HepG2 (cell line): ENCODE measurements around the gene MCMBP. TPM values are rescaled to one million over a fixed set of nuclear protein-coding genes. Genes with fewer than 3 reads are reported as not detected.

ENCODE experiments used
- ATAC-seq: fragments of 200-7000 bp; cut with Tn5 transposase; 3 replicates; pipeline ENCODE4 v1.9.1; 2020; ENCODE audit warnings: mild to moderate bottlenecking, moderate library complexity
- BruUV-seq: library from RNA; stranded (reverse); fragments of 400-500 nt; replicated peaks from 2 replicates; lab custom pipeline; 2021; lab: Mats Ljungman, UMichigan
- CTCF ChIA-PET: fragments of 300-600 bp; formaldehyde crosslinking; extraction: SDS; loops from one replicate; lab custom pipeline; 2021; ENCODE audit warnings: low total read pairs, inconsistent platforms, low intra/inter-chr PET ratio; lab: Yijun Ruan, JAX
- POLR2A ChIA-PET: fragments of 350-600 bp; sonication (Branson Sonifier 250); formaldehyde crosslinking; loops from one replicate; lab custom pipeline; 2020; ENCODE audit warnings: antibody characterized with exemption, inconsistent platforms; lab: Yijun Ruan, JAX
- DNase-seq: peaks from one replicate; pipeline ENCODE4 v3.0.0-alpha.2; 2015; ENCODE audit warnings: low spot score
- FAIRE-seq: peaks from 3 replicates; lab custom pipeline; 2011; peaks lifted over from hg19 to GRCh38; lab: Jason Lieb, UNC
- H2AFZ ChIP-seq: one replicate; pipeline ENCODE4 v1.6.1; 2011; ENCODE audit warnings: low read length, inconsistent platforms
- H3K27ac ChIP-seq: fragments of 300-600 bp; 3 replicates; pipeline ENCODE4 v1.8.0; 2011; ENCODE audit warnings: mixed run types, mild to moderate bottlenecking, mixed read lengths, low read length, inconsistent platforms; ENCODE audit not compliant: insufficient read depth; ENCODE audit errors: extremely low read length
- H3K27me3 ChIP-seq, 2 experiments: fragments of 200-600 bp in 1 of 2; 2 replicates in 1 of 2; 3 replicates in 1 of 2; pipeline versions ENCODE4 v1.6.0 to v1.8.0; 2011; ENCODE audit warnings: low read length in 2 of 2, mild to moderate bottlenecking in 2 of 2, moderate library complexity in 2 of 2, inconsistent platforms in 1 of 2; ENCODE audit not compliant: insufficient read depth in 2 of 2, control insufficient read depth in 1 of 2
- H3K36me3 ChIP-seq, 2 experiments: fragments of 200-600 bp in 1 of 2; replicated peaks in 1 of 2; 2 replicates in 1 of 2; 3 replicates in 1 of 2; pipeline versions ENCODE4 v1.5.1 to v1.8.0; 2011; ENCODE audit warnings: low read length in 2 of 2, inconsistent platforms in 1 of 2; ENCODE audit not compliant: insufficient read depth in 2 of 2, control insufficient read depth in 1 of 2
- H3K4me1 ChIP-seq: 2 replicates; pipeline ENCODE4 v1.5.1; 2012; ENCODE audit warnings: low read length, inconsistent platforms; ENCODE audit not compliant: insufficient read depth
- H3K4me2 ChIP-seq: 2 replicates; pipeline ENCODE4 v1.6.0; 2011; ENCODE audit warnings: low read depth, low read length, inconsistent platforms
- H3K4me3 ChIP-seq, 3 experiments: fragments of 200-600 bp in 1 of 3; sonication (generic), shearing (Covaris generic) in 1 of 3; replicated peaks in 1 of 3; 2 replicates each; pipeline ENCODE4 v1.5.1; 2011 to 2016; ENCODE audit warnings: low read length in 3 of 3, inconsistent platforms in 2 of 3, low read depth in 2 of 3, mild to moderate bottlenecking in 2 of 3, control low read depth in 1 of 3, mixed read lengths in 1 of 3; ENCODE audit not compliant: insufficient read depth in 1 of 3
- H3K79me2 ChIP-seq: one replicate; pipeline ENCODE4 v1.6.1; 2011; ENCODE audit warnings: low read length, inconsistent platforms; ENCODE audit not compliant: insufficient read depth
- H3K9ac ChIP-seq: 2 replicates; pipeline ENCODE4 v1.6.0; 2011; ENCODE audit warnings: mild to moderate bottlenecking, low read depth, low read length, inconsistent platforms; ENCODE audit not compliant: insufficient read depth
- H3K9me3 ChIP-seq: 2 replicates; pipeline ENCODE4 v1.5.1; 2012; ENCODE audit warnings: mild to moderate bottlenecking, low read length
- H4K20me1 ChIP-seq: 2 replicates; pipeline ENCODE4 v1.6.0; 2011; ENCODE audit warnings: inconsistent platforms, mild to moderate bottlenecking, low read length, moderate library complexity; ENCODE audit not compliant: insufficient read depth
- AGO2 ChIP-seq: fragments of 200-400 bp; formaldehyde crosslinking; optimal IDR thresholded peaks from 2 replicates; pipeline ENCODE3; 2017; ENCODE audit warnings: mild to moderate bottlenecking, low read depth, low read length, moderate library complexity
- CREM ChIP-seq, 2 experiments: sonication (generic) in 1 of 2; formaldehyde crosslinking in 1 of 2; IDR thresholded peaks; 2 replicates each; pipeline versions ENCODE4 v1.4.0 to v1.6.1; 2016 to 2020; ENCODE audit warnings: antibody characterized with exemption in 1 of 2, mild to moderate bottlenecking in 1 of 2, missing genetic modification reagents in 1 of 2
- FOXP1 ChIP-seq, 2 experiments: fragments of 450-650 bp in 1 of 2; IDR thresholded peaks; 2 replicates each; pipeline ENCODE4 v1.6.1; 2017 to 2018; ENCODE audit warnings: antibody characterized with exemption in 1 of 2
- KIAA2018 ChIP-seq: sonication (generic); formaldehyde crosslinking; IDR thresholded peaks from 2 replicates; pipeline ENCODE4 v1.5.0; 2020; ENCODE audit warnings: mild to moderate bottlenecking, missing genetic modification reagents, borderline replicate concordance
- NR2F2 ChIP-seq: IDR thresholded peaks from 2 replicates; pipeline ENCODE4 v1.6.1; 2012; ENCODE audit warnings: low read depth, inconsistent platforms, borderline replicate concordance
- PHF8 ChIP-seq: sonication (generic); formaldehyde crosslinking; IDR thresholded peaks from 2 replicates; pipeline ENCODE4 v1.5.0; 2020; ENCODE audit warnings: missing genetic modification reagents
- RCOR2 ChIP-seq: IDR thresholded peaks from 2 replicates; pipeline ENCODE4 v1.6.1; 2016; ENCODE audit warnings: missing biosample characterization, missing genetic modification reagents
- RELA ChIP-seq: sonication (generic); formaldehyde crosslinking; IDR thresholded peaks from 2 replicates; pipeline ENCODE4 v1.4.0; 2020; ENCODE audit warnings: missing genetic modification reagents
- SAFB2 ChIP-seq: sonication (generic); formaldehyde crosslinking; IDR thresholded peaks from 2 replicates; pipeline ENCODE4 v1.5.1; 2020; ENCODE audit warnings: missing genetic modification reagents, low read depth, mild to moderate bottlenecking, borderline replicate concordance
- SOX6 ChIP-seq, 2 experiments: fragments of 450-650 bp in 1 of 2; sonication (generic) in 1 of 2; formaldehyde crosslinking in 1 of 2; IDR thresholded peaks; 2 replicates each; pipeline versions ENCODE4 v1.4.0 to v1.6.1; 2017 to 2020; ENCODE audit warnings: antibody characterized with exemption in 1 of 2, mild to moderate bottlenecking in 1 of 2, missing genetic modification reagents in 1 of 2
- TARDBP ChIP-seq: sonication (generic); formaldehyde crosslinking; IDR thresholded peaks from 2 replicates; pipeline ENCODE4 v1.8.0; 2022; ENCODE audit warnings: mild to moderate bottlenecking, missing genetic modification reagents
- TEF ChIP-seq: sonication (generic); formaldehyde crosslinking; IDR thresholded peaks from 2 replicates; pipeline ENCODE4 v1.5.0; 2020; ENCODE audit warnings: missing genetic modification reagents
- WGBS: methylation state at CpG from one replicate; pipeline ENCODE4 v1.1.6; 2017; ENCODE audit warnings: low lambda C conversion rate; 5-methylcytosine and 5-hydroxymethylcytosine counted together
- in situ Hi-C: cut with HindIII; loops from 2 replicates; pipeline ENCODE4 v1.10.0; 2017; ENCODE audit warnings: low pct_unique_long_range_greater_than_20kb; ENCODE audit not compliant: extremely low pct_ligation_motif_present
- intact Hi-C: fragments of 100-400 bp; cut with micrococcal nuclease; formaldehyde crosslinking; loops from one replicate; pipeline ENCODE4 v1.10.0; 2022; ENCODE audit not compliant: unreplicated experiment
- polyA plus RNA-seq, 8 experiments: library from polyadenylated mRNA; depleted of rRNA in 3 of 8; stranded (reverse) in 7 of 8; unstranded in 1 of 8; fragments of >200 nt; fragmentation: Illumina TruSeq in 4 of 8; extraction: Trizol in 4 of 8; gene quantifications; 2 replicates each; pipeline versions ENCODE4 v1.2.1 to v1.2.3, GENCODE V29; 2011 to 2016; ENCODE audit warnings: low read depth in 4 of 8, missing spikeins in 1 of 8, mixed read lengths in 1 of 8; ENCODE audit not compliant: insufficient read depth in 1 of 8
- total RNA-seq, 5 experiments: library from RNA; depleted of rRNA; stranded (reverse); fragments of >200 nt; fragmentation: Illumina TruSeq; extraction: Trizol; gene quantifications; 2 replicates each; pipeline ENCODE4 v1.2.3, GENCODE V29; 2016; ENCODE audit warnings: low read depth in 1 of 5
- TF ChIP-seq, protein P1 (sequence below): sonication (generic); formaldehyde crosslinking; IDR thresholded peaks from 2 replicates; pipeline ENCODE4 v1.8.0; 2022; ENCODE audit warnings: mild to moderate bottlenecking, missing genetic modification reagents; ENCODE audit not compliant: insufficient replicate concordance

The MCMBP gene
- total and polyA plus RNA-seq, 2 of the 13 experiments (the other 11 are each of a cell fraction or from before 2014, with no cell fraction given) = 35.7 to 62.4 TPM

DNA sequence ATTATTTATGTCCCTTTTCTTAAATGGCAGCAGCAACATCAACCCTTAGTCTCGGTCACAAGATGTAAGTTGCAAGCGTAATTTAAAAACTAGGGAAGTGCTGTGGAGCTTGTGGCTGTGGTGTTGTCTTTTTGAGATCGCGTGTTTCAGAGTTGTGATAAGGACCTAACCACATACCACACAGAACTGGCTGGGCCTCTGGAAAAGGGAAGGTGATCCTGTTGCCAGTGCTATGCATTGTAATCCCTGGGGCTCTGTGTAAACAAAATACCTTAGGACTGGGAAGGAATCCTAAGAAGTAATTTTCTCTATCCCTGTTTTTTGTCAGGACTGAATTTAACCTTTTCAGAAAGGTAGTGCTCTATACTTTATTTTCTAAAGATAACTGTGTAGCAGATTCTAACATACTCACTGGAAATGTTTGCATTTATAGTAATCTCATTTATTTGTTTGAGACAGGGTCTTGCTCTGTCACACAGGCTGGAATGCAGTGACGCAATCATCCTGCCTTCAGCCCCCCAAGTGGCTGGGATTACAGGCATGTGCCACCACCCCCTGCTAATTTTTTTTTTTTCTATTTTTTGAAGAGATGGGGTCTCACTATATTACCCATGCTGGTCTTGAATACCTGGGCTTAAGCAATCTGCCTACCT lies 86.4 kb downstream of the MCMBP start:
- Histone ChIP-seq H3K36me3 (peaks cover 0 to 4% of the 10 kb centered on the region in 2 experiments; a peak in 1 of 5 replicates), H3K9me3 (no peaks in the 10 kb centered on the region), H3K9ac (no peak overlapping the region), H3K4me2 (peak overlapping the region; percentile 65), H3K27me3 (no peaks in the 10 kb centered on the region), H2AFZ (no peak overlapping the region), H3K79me2 (peaks cover 2% of the 10 kb centered on the region), H3K4me1 (peaks cover 41% of the 10 kb centered on the region), H3K4me3 (no peak overlapping the region; a peak in 1 of 6 replicates), H4K20me1 (no peaks in the 10 kb centered on the region), H3K27ac (peak overlapping the region; percentile 59)
- ATAC-seq (peak; percentile 92), FAIRE-seq (peak; percentile 88), DNase-seq (peak; percentile 87)
- ChIA-PET POLR2A (no interaction called here), CTCF (no interaction called here)
- BruUV-seq = no TSS peak
- in situ Hi-C loops = no loop called here
- intact Hi-C loops = loop anchor here (1.0 to 5.0 kb wide), 2 partner anchors 24 to 34 kb away; no protein-coding TSS in a partner anchor
- 17% methylated on average over 5 of the region's 5 CpGs for WGBS
- TF ChIP-seq RELA (no peak), TEF (CRISPR knock-in tag) (no peak), AGO2 (no peak), FOXP1 (IDR thresholded peaks at IDR 0.05) (no peak), FOXP1 (CRISPR knock-in tag; IDR thresholded peaks at IDR 0.05) (peak; percentile 33; the same call in 1 of the 2 replicates), CREM (IDR thresholded peaks at IDR 0.05) (0 out of 2 replicates have a peak, but pooled peaks have one; percentile 27), CREM (CRISPR knock-in tag; IDR thresholded peaks at IDR 0.05) (no peak), RCOR2 (CRISPR knock-in tag) (no peak), NR2F2 (no peak), SAFB2 (CRISPR knock-in tag) (no peak), PHF8 (CRISPR knock-in tag) (no peak), SOX6 (IDR thresholded peaks at IDR 0.05) (no peak), SOX6 (CRISPR knock-in tag; IDR thresholded peaks at IDR 0.05) (no peak; the same call in 1 of the 2 replicates), KIAA2018 (CRISPR knock-in tag) (no peak), TARDBP (no peak)
- TF ChIP-seq, protein P1, sequence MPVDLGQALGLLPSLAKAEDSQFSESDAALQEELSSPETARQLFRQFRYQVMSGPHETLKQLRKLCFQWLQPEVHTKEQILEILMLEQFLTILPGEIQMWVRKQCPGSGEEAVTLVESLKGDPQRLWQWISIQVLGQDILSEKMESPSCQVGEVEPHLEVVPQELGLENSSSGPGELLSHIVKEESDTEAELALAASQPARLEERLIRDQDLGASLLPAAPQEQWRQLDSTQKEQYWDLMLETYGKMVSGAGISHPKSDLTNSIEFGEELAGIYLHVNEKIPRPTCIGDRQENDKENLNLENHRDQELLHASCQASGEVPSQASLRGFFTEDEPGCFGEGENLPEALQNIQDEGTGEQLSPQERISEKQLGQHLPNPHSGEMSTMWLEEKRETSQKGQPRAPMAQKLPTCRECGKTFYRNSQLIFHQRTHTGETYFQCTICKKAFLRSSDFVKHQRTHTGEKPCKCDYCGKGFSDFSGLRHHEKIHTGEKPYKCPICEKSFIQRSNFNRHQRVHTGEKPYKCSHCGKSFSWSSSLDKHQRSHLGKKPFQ (CRISPR knock-in tag) = no peak
